Stimulated activated CD8-positive, alpha-beta memory T cell treated with anti-CD3 and anti-CD28 coated beads, Interleukin-15, amount 100 ng/mL, for 1 hour (primary cell): ENCODE measurements around the gene OR3A1.
"Not testable (repeated sequence)": the region's sequence is repeated elsewhere in the genome, so short reads cannot be mapped to it uniquely, and the experiment has no call there.

ENCODE experiments used
- DNase-seq: peaks from one replicate; pipeline ENCODE4 v3.0.0-alpha.2; 2020; ENCODE audit warnings: low read depth

OR3A1 gene, protein sequence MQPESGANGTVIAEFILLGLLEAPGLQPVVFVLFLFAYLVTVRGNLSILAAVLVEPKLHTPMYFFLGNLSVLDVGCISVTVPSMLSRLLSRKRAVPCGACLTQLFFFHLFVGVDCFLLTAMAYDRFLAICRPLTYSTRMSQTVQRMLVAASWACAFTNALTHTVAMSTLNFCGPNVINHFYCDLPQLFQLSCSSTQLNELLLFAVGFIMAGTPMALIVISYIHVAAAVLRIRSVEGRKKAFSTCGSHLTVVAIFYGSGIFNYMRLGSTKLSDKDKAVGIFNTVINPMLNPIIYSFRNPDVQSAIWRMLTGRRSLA

DNA sequence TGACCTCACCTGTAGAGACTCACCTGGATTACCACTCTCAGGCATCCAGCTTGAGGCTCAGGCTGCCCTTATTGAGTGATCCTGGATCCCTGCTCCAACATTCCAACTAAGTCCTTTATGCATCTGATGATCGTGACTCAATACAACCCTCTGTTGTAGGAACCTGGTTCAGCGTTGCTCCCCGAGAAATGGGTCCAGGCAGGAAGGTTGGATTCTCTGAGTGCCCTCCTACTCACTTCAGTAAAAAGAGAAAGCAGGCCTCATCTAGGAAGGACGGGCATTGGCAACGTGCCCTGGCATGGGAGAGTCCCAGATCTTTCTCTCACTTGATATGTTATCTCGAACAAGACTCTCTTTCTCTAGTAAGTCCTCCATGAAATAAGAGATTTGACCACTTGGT lies at the start of gene OR3A1:
Gene OR3A1, minus strand, starts transcription at position 101 of the 400 bp plus-strand sequence. CDS start 5,778 bp downstream, outside the sequence.
- no peak for DNase-seq

DNA sequence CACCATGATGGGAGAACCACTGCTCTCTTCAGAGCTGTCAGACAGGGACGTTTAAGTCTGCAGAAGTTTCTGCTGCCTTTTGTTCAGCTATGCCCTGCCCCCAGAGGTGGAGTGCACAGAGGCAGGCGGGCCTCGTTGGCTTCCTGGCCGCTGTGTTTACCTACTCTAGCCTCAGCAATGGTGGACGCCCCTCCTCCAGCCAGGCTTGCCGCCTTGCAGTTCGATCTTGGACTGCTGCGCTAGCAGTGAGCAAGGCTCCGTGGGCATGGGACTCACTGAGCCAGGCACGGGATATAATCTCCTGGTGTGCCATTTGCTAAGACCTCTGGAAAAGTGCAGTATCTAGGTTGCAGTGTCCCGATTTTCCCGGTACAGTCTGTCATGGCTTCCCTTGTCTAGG lies 44.6 kb upstream of the OR3A1 start:
- not testable (repeated sequence) for DNase-seq

GRCh38 chr17:3335876-3336275 lies 37.7 kb upstream of the OR3A1 start:
- DNase-seq, result no peak

- DNase-seq, result no peak
Observed at GRCh38 chr17:3318336-3318735, 20.2 kb upstream of the OR3A1 start.

DNA sequence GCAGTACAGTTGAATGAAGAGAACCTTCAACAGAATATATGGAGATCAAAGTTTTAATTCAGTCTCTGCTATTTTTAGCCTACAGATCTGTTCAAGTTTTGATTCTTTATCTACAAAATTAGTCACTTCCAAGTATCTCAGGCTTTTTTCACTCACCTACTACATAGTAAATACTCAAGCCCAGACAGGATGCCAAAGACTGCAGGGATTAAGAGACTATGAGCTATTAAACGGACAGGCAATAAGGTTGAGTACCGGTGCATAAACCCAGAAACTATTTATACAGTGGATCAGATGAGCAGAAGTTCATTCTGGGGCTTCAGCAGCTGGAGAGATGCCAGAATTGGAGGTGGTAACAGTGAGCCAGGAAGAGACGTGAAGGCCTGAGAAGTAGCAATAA lies 18.7 kb upstream of the OR3A1 start:
- no peak for DNase-seq

GRCh38 chr17:3308603-3309002 lies 10.4 kb upstream of the OR3A1 start:
- no peak for DNase-seq

- DNase-seq, result no peak
Observed at GRCh38 chr17:3295632-3296031, 2.5 kb downstream of the OR3A1 start.

GRCh38 chr17:3293548-3293947 lies 4.6 kb downstream of the OR3A1 start:
- not testable (repeated sequence) for DNase-seq

GRCh38 chr17:3282901-3283300 lies 15.3 kb downstream of the OR3A1 start:
- no peak for DNase-seq

- DNase-seq, result no peak
Observed at GRCh38 chr17:3276126-3276525, 22.0 kb downstream of the OR3A1 start.

GRCh38 chr17:3271072-3271848 lies 26.9 kb downstream of the OR3A1 start:
- no peak for DNase-seq

- DNase-seq, result no peak
Observed at GRCh38 chr17:3260600-3260999, 37.6 kb downstream of the OR3A1 start.

DNA sequence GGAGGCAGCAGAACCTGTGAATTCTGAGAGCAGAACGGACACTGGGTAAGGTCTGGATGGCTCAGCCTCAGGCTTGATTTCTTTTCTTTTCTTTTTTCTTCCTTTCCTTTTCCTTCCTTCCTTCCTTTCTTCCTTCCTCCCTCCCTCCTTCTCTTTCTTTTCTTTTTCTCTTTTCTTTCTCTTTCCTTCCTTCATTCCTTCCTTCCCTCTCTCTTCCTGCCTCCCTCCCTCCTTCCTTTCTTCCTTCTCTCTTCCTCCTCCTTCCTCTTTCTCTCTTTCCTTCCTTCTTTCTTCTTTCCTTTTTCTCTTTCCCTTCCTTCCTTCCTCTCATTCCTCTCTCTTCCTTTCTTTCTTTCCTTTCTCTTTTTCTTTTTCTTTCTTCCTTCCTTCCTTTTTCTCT lies 38.0 kb downstream of the OR3A1 start:
- DNase-seq, result no peak

- no peak for DNase-seq
Observed at GRCh38 chr17:3256575-3256974, 41.6 kb downstream of the OR3A1 start.

DNA sequence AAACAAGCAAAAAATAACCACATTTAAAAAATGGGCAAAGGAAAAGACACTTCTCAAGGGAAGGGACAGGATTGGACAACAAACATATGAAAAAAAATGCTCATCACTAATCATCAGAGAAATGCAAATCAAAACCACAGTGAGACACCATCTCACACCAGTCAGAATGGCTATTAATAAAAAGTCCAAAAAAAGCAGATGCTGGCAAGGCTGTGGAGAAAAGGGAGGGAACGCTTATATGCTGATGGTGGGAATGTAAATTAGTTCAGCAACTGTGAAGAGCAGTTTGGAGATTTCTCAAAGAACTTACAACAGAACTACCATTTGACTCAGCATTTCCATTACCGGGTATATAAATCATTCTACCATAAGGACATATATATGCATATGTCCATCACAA lies 49.1 kb downstream of the OR3A1 start:
- not testable (repeated sequence) for DNase-seq

- DNase-seq, result not testable (repeated sequence)
Observed at GRCh38 chr17:3244841-3245240, 53.3 kb downstream of the OR3A1 start.

GRCh38 chr17:3241044-3241443 lies 57.1 kb downstream of the OR3A1 start:
- not testable (repeated sequence) for DNase-seq
